Measurements from ENCODE around the gene KLHL33. TPM values are rescaled to one million over a fixed set of nuclear protein-coding genes. Genes with fewer than 3 reads are reported as not detected.

Gene KLHL33
- total RNA-seq, 2 donors from 2014 or later: 0.35 to 0.44 TPM

- TF ChIP-seq CTCF (IDR thresholded peaks at IDR 0.05): no peak
- no peaks in the 10 kb centered on the region for H3K36me3 ChIP-seq
- no peak overlapping the region for H3K27ac ChIP-seq
- no peak for DNase-seq (ENCODE audit: low spot score)
- H3K4me1 ChIP-seq: peaks cover 0 to 11% of the 10 kb centered on the region in 2 donors
- no peaks in the 10 kb centered on the region for H3K27me3 ChIP-seq
- H3K9me3 ChIP-seq: no peaks in the 10 kb centered on the region
- no peak overlapping the region for H3K4me3 ChIP-seq
These were observed 5.9 kb downstream of the KLHL33 start for GRCh38 chr14:20429801-20430669.

- H3K4me1 ChIP-seq: peaks cover 0 to 9% of the 10 kb centered on the region in 2 donors
- no peak for DNase-seq (ENCODE audit: low spot score)
- H3K36me3 ChIP-seq: no peaks in the 10 kb centered on the region
- TF ChIP-seq CTCF (IDR thresholded peaks at IDR 0.05): no peak
- no peak overlapping the region for H3K27ac ChIP-seq
- no peaks in the 10 kb centered on the region for H3K9me3 ChIP-seq
- H3K27me3 ChIP-seq: no peaks in the 10 kb centered on the region
- no peak overlapping the region for H3K4me3 ChIP-seq
These were observed 7.2 kb downstream of the KLHL33 start for GRCh38 chr14:20428802-20429201.

GRCh38 chr14:20428010-20428365 is 8.0 kb downstream of the KLHL33 start:
- Histone ChIP-seq H3K4me3 (no peak overlapping the region), H3K27ac (no peak overlapping the region), H3K4me1 (peaks cover 0 to 9% of the 10 kb centered on the region in 2 donors), H3K36me3 (no peaks in the 10 kb centered on the region), H3K9me3 (no peaks in the 10 kb centered on the region), H3K27me3 (no peaks in the 10 kb centered on the region)
- DNase-seq (ENCODE audit: low spot score): no peak
- TF ChIP-seq CTCF (IDR thresholded peaks at IDR 0.05): no peak

- H3K27me3 ChIP-seq: no peaks in the 10 kb centered on the region
- no peak overlapping the region for H3K4me3 ChIP-seq
- no peak for DNase-seq (ENCODE audit: low spot score)
- H3K9me3 ChIP-seq: no peaks in the 10 kb centered on the region
- no peak for TF ChIP-seq CTCF (IDR thresholded peaks at IDR 0.05)
- no peaks in the 10 kb centered on the region for H3K36me3 ChIP-seq
- peaks cover 0 to 9% of the 10 kb centered on the region in 2 donors for H3K4me1 ChIP-seq
- H3K27ac ChIP-seq: no peak overlapping the region
These were observed 8.5 kb downstream of the KLHL33 start for GRCh38 chr14:20427231-20428009.

GRCh38 chr14:20424851-20425250 is 11.1 kb downstream of the KLHL33 start:
- no peak overlapping the region for H3K27ac ChIP-seq
- no peaks in the 10 kb centered on the region for H3K9me3 ChIP-seq
- H3K27me3 ChIP-seq: no peaks in the 10 kb centered on the region
- no peaks in the 10 kb centered on the region for H3K36me3 ChIP-seq
- no peak overlapping the region for H3K4me3 ChIP-seq
- no peak for DNase-seq (ENCODE audit: low spot score)
- no peak for TF ChIP-seq CTCF (IDR thresholded peaks at IDR 0.05)
- H3K4me1 ChIP-seq: peaks cover 0 to 2% of the 10 kb centered on the region in 2 donors
